Loucy (cell line): ENCODE results near the gene FCER1A.

Experiments used
- EZH2phosphoT487 ChIP-seq: fragments of 200-600 bp; IDR thresholded peaks from 2 replicates; pipeline ENCODE4 v1.6.1; 2018; ENCODE audit warnings: antibody characterized with exemption, mild to moderate bottlenecking, moderate library complexity, borderline replicate concordance
- TF ChIP-seq, protein P1 (sequence below): fragments of 200-600 bp; sonication (generic); conservative IDR thresholded peaks from 2 replicates; pipeline ENCODE4 v1.5.1; 2014; ENCODE audit warnings: mild to moderate bottlenecking, antibody characterized with exemption, low read length

DNA sequence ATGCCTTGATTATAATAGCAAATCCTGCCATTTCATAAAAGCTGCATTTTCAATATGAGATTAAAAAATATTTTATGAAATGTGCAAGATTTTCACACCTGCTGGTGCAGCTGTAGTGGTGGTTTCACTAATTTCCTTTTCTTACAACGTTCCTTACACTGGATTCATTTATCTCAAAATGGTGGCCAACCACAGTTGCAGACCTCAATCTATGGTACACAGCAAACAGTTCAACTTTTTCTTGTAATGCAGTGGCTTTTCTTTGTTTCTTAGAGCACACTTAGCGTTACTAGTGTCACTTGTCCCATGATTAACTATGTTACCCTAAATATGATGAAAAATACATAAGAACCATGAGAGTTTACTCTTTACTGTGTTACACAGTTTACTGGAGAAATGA, 32.7 kb downstream of the FCER1A start:
- no peak for TF ChIP-seq EZH2phosphoT487
- TF ChIP-seq, protein P1, sequence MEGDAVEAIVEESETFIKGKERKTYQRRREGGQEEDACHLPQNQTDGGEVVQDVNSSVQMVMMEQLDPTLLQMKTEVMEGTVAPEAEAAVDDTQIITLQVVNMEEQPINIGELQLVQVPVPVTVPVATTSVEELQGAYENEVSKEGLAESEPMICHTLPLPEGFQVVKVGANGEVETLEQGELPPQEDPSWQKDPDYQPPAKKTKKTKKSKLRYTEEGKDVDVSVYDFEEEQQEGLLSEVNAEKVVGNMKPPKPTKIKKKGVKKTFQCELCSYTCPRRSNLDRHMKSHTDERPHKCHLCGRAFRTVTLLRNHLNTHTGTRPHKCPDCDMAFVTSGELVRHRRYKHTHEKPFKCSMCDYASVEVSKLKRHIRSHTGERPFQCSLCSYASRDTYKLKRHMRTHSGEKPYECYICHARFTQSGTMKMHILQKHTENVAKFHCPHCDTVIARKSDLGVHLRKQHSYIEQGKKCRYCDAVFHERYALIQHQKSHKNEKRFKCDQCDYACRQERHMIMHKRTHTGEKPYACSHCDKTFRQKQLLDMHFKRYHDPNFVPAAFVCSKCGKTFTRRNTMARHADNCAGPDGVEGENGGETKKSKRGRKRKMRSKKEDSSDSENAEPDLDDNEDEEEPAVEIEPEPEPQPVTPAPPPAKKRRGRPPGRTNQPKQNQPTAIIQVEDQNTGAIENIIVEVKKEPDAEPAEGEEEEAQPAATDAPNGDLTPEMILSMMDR = no peak
